ENCODE measurements around the gene ERBB2. TPM values are rescaled to one million over a fixed set of nuclear protein-coding genes. Genes with fewer than 3 reads are reported as not detected.
A peak's percentile ranks its signal among the peaks of the same experiment; 100 is the strongest.
"Not testable (repeated sequence)": the region's sequence is repeated elsewhere in the genome, so short reads cannot be mapped to it uniquely, and the experiment has no call there.

ERBB2 gene
- total RNA-seq, 2 experiments from 2014 or later, result 6.4 to 6.6 TPM

DNA sequence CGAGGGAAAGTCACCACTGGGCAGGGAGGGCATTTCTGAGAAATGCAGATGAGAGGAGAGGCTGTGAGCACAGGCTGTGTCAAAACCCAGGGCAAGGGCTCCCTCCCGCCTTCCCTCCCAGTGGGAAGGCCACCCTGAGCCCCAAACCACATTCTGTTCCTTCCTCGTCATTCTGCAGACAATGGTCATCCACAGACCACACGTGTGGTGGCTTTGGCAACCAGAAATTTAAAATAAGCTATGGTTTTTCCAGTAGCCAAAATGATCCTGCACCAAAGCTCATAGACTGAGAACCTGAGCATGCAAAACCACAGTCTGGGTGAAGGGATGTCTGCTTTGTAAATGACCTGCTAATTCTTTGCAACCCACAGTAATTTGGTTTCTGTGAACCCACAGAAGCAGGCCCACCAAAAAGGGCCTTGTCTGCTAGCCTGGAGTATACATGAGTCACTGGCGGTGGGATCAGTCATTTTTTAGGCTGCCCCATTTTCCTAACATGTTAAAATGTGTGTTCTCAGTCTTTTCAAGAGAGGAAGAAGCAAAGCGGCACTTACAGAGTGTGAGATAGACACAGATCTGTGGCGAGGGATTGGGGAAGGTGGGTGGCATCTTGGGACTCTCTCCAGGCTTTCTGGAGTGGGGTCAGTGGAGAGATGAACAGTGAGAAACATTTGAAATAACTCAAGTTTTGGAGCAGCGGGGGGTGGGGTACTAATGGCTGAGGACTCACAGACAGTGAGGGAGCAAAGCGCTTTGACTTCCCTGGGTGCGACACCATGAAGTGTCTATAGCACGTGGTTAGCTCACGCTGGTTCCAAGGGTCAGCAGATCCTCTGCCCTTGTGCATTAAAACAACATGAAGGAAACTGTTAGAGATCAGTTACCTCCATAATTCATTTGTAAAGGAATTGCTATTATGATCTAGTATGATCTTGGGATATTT lies 58.3 kb downstream of the ERBB2 start:
- H3K27me3 Mint-ChIP-seq, result no peaks in the 10 kb centered on the region
- DNase-seq (peak; percentile 53), ATAC-seq (ENCODE audit: low read depth) (no peak)
- peaks cover 51% of the 10 kb centered on the region for H3K4me1 Mint-ChIP-seq
- H3K9me3 Mint-ChIP-seq, result no peaks in the 10 kb centered on the region
- H3K36me3 Mint-ChIP-seq, result peaks cover 24% of the 10 kb centered on the region
- H3K4me3 Mint-ChIP-seq, result peak overlapping the region; percentile 54
- H3K27ac Mint-ChIP-seq, result peak overlapping the region; percentile 66
- POLR2A ChIA-PET, result interaction anchor here (1.5 to 1.7 kb wide), 2 partner anchors 11 to 104 kb away, joined by 4 to 6 read pairs; no protein-coding TSS in a partner anchor

DNA sequence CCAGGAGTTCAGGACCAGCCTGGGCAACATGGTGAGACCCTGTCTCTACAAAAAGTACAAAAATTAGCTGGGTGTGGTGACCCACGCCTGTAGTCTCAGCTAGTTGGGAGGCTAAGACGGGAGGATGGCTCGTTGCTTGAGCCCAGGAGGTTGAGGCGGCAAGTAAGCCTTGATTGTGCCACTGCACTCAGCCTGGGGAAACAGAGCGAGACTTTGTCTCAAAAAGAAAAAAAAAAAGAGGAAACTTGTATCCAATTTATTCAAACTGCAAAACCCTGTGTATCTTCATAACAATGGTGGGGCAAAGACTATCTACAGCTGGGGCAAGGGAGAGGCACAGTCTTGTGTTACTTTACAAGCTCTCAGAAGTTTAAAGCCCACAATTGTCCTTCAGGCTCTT lies 59.3 kb downstream of the ERBB2 start:
- Mint-ChIP-seq H3K4me1 (peaks cover 47% of the 10 kb centered on the region), H3K9me3 (no peaks in the 10 kb centered on the region), H3K4me3 (no peak overlapping the region), H3K27ac (no peak overlapping the region), H3K27me3 (no peaks in the 10 kb centered on the region), H3K36me3 (peaks cover 25% of the 10 kb centered on the region)
- no peak for DNase-seq
- ATAC-seq (ENCODE audit: low read depth), result no peak
- POLR2A ChIA-PET, result interaction anchor here (0.8 to 1.5 kb wide), 2 partner anchors 10 to 168 kb away, joined by 3 to 4 read pairs; partner anchors contain the start of genes LRRC3C and ORMDL3

DNA sequence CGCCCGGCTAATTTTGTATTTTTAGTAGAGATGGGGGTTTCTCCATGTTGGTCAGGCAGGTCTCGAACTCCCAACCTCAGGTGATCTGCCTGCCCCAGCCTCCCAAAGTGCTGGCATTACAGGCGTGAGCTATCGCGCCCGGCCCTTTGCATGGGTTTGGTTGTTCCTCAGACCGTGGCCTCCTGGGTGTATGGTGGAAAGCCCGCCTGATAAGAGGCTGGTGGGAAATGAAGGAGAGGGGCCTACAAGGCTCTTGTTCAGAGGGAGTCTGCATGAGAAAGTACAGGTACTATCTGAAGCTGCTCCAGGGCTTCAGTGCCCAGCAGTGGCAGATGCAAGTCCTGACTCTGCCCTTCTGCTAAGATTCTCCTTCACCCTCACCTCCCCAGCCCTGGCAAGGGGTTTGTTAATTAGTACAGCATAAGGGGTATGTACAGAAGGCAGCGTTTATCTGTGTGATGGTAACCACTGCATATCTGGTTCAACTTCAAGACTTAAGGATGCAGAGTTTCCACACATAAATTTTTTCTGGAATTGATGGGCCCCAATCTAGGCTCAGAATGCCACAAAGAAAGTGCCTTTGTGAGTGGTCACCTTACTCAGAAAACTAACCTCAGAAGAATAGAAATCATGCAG lies 62.1 kb downstream of the ERBB2 start:
- H3K27ac Mint-ChIP-seq, result no peak overlapping the region
- DNase-seq (no peak), ATAC-seq (ENCODE audit: low read depth) (no peak)
- no peaks in the 10 kb centered on the region for H3K27me3 Mint-ChIP-seq
- H3K4me1 Mint-ChIP-seq, result peaks cover 38% of the 10 kb centered on the region
- H3K36me3 Mint-ChIP-seq, result peaks cover 50% of the 10 kb centered on the region
- peaks cover 1% of the 10 kb centered on the region for H3K9me3 Mint-ChIP-seq
- H3K4me3 Mint-ChIP-seq, result no peak overlapping the region
- POLR2A ChIA-PET, result interaction anchor here (1.0 kb wide), 1 partner anchor 15 kb away, joined by 3 read pairs; no protein-coding TSS in a partner anchor

- peaks cover 1% of the 10 kb centered on the region for H3K9me3 Mint-ChIP-seq
- H3K27ac Mint-ChIP-seq, result no peak overlapping the region
- peaks cover 35% of the 10 kb centered on the region for H3K4me1 Mint-ChIP-seq
- POLR2A ChIA-PET, result no interaction called here
- DNase-seq, result no peak
- peaks cover 58% of the 10 kb centered on the region for H3K36me3 Mint-ChIP-seq
- no peak for ATAC-seq (ENCODE audit: low read depth)
- H3K4me3 Mint-ChIP-seq, result no peak overlapping the region
- H3K27me3 Mint-ChIP-seq, result no peaks in the 10 kb centered on the region
These were observed 63.4 kb downstream of the ERBB2 start for GRCh38 chr17:39763051-39763820.

DNA sequence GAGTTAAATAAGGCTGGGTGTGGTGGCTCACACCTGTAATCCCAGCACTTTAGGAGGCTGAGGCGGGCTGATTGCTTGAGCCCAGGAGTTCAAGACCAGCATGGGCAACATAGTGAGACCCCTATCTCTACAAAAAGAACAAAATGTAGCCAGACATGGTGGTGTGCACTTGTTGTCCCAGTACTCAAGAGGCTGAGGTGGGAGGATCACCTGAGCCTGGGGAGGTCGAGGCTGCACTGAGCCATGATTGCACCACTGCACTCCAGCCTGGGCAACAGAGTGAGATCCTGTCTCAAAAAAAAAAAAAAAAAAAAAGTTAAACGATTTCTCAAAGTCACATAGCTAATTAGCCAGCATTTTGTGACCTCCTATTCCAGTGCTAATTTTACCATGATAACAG lies 64.3 kb downstream of the ERBB2 start:
- H3K27me3 Mint-ChIP-seq; ATAC-seq (ENCODE audit: low read depth); POLR2A ChIA-PET; H3K9me3 Mint-ChIP-seq; DNase-seq; H3K4me3 Mint-ChIP-seq; H3K27ac Mint-ChIP-seq: not testable (repeated sequence)
- H3K4me1 Mint-ChIP-seq, result peaks cover 34% of the 10 kb centered on the region
- peaks cover 57% of the 10 kb centered on the region for H3K36me3 Mint-ChIP-seq

DNA sequence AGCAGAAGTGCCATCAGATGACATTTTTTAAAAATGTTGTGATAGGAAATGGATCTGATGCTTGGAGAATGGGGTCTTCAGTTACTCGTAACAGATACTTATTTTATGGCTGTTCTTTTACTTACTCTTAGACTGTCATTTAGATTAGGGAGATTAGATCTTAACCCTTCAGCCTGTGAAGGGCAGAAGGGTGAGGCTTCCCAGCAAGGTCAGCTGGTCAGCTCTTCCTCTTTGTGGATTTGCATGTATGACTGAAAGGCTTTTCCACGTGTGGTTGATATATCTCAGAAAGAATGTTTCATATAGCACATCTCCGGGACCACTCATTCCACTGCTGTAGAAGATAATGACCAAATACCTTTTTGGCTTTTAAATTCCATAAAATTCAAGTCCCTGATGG lies 65.3 kb downstream of the ERBB2 start:
- Mint-ChIP-seq H3K27ac (no peak overlapping the region), H3K4me1 (peaks cover 35% of the 10 kb centered on the region), H3K4me3 (no peak overlapping the region), H3K9me3 (peaks cover 1% of the 10 kb centered on the region), H3K27me3 (no peaks in the 10 kb centered on the region), H3K36me3 (peaks cover 57% of the 10 kb centered on the region)
- ATAC-seq (ENCODE audit: low read depth), result no peak
- DNase-seq, result no peak
- POLR2A ChIA-PET, result no interaction called here

- POLR2A ChIA-PET, result interaction anchor here (0.5 kb wide), 1 partner anchor 26 kb away, joined by 3 read pairs; no protein-coding TSS in a partner anchor
- Mint-ChIP-seq H3K36me3 (peaks cover 55% of the 10 kb centered on the region), H3K4me1 (peaks cover 41% of the 10 kb centered on the region), H3K9me3 (peaks cover 1% of the 10 kb centered on the region), H3K27ac (no peak overlapping the region), H3K27me3 (no peaks in the 10 kb centered on the region), H3K4me3 (no peak overlapping the region)
- ATAC-seq (ENCODE audit: low read depth) (no peak), DNase-seq (no peak)
These were observed 65.9 kb downstream of the ERBB2 start for GRCh38 chr17:39765766-39766165.

DNA sequence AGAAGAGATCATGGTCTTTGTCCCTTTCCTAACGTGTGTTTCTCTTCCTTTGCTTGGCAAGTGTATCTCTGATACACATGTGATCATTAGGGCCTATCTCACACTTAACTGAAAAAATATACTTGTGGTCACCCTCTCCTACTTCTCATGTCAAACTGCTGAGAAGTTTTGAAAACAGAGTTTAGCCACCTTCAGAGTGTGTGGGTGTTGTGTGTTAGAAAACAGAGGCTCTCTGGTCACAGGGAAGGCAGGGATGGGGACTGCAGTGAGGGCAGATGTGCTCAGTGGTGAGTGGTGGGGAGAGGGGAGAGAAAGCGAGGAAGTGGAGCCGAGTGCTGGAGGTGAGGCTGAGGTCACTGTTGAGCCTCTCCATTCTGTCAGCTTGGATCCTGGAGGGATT lies 67.3 kb downstream of the ERBB2 start:
- Mint-ChIP-seq H3K4me1 (peaks cover 51% of the 10 kb centered on the region), H3K4me3 (no peak overlapping the region), H3K36me3 (peaks cover 61% of the 10 kb centered on the region), H3K9me3 (peaks cover 1% of the 10 kb centered on the region), H3K27me3 (no peaks in the 10 kb centered on the region), H3K27ac (no peak overlapping the region)
- POLR2A ChIA-PET, result no interaction called here
- ATAC-seq (ENCODE audit: low read depth), result no peak
- no peak for DNase-seq

DNA sequence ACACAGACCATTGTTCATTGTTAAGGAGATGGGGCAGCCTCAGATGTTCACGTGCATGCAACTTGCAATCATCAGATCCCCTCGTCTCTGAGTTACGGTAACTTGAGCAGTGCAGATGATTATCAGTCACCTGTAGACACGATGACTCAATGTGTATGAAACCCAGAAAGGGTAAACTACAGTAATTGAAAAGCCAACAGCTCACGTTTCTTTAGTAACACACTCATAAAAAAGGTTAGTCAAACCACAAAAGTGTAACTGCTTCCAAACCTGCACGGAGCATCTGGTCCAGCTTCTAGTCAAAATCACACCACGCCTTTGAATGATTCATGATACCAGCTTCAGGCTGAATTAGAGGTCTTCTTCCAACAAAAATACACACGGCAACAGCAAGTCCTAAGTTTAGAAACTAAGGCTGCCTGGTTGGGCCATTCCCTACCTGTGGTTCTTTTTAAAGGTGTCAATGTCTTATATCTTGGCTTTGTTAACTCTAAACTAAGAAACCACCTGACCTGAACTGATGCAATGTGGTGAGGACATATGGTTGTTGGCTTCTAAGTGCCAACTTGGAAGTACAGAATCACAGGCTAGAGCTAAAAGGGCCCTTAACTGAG lies 70.2 kb downstream of the ERBB2 start:
- H3K36me3 Mint-ChIP-seq, result peaks cover 54% of the 10 kb centered on the region
- peak overlapping the region; percentile 79 for H3K27ac Mint-ChIP-seq
- H3K4me1 Mint-ChIP-seq, result peaks cover 71% of the 10 kb centered on the region
- peak overlapping the region; percentile 43 for H3K4me3 Mint-ChIP-seq
- peaks cover 1% of the 10 kb centered on the region for H3K9me3 Mint-ChIP-seq
- POLR2A ChIA-PET, result interaction anchor here (1.5 to 2.2 kb wide), 2 partner anchors 12 to 15 kb away, joined by 4 to 9 read pairs; no protein-coding TSS in a partner anchor
- peak; percentile 70 for ATAC-seq (ENCODE audit: low read depth)
- no peaks in the 10 kb centered on the region for H3K27me3 Mint-ChIP-seq
- DNase-seq, result no peak

DNA sequence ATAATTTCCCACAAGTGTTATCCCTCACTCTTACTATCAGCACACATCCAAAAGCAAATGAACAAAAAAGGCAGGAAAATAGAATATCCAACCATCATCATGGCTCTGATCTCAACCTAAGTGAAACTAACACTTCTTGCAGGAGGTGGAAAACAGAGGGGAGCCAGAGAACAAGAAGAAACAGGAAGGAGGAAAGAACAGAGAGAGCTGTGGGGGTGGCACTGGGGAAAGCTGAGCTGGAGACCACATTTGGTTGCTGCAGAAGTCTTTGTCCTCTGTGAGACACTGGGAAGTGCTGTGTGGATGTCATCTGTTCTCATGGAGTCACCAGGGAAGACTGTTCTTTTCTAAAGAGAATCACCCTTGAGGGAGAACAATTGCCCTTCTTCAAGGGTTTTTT lies 72.6 kb downstream of the ERBB2 start:
- Mint-ChIP-seq H3K27me3 (no peaks in the 10 kb centered on the region), H3K4me1 (peaks cover 81% of the 10 kb centered on the region), H3K4me3 (peak overlapping the region; percentile 58), H3K27ac (peak overlapping the region; percentile 75), H3K9me3 (no peaks in the 10 kb centered on the region), H3K36me3 (peaks cover 33% of the 10 kb centered on the region)
- ATAC-seq (ENCODE audit: low read depth), result no peak
- DNase-seq, result no peak
- POLR2A ChIA-PET, result interaction anchor here (0.5 to 1.4 kb wide), 3 partner anchors 19 to 122 kb away, joined by 3 to 5 read pairs (median 3); no protein-coding TSS in a partner anchor

DNA sequence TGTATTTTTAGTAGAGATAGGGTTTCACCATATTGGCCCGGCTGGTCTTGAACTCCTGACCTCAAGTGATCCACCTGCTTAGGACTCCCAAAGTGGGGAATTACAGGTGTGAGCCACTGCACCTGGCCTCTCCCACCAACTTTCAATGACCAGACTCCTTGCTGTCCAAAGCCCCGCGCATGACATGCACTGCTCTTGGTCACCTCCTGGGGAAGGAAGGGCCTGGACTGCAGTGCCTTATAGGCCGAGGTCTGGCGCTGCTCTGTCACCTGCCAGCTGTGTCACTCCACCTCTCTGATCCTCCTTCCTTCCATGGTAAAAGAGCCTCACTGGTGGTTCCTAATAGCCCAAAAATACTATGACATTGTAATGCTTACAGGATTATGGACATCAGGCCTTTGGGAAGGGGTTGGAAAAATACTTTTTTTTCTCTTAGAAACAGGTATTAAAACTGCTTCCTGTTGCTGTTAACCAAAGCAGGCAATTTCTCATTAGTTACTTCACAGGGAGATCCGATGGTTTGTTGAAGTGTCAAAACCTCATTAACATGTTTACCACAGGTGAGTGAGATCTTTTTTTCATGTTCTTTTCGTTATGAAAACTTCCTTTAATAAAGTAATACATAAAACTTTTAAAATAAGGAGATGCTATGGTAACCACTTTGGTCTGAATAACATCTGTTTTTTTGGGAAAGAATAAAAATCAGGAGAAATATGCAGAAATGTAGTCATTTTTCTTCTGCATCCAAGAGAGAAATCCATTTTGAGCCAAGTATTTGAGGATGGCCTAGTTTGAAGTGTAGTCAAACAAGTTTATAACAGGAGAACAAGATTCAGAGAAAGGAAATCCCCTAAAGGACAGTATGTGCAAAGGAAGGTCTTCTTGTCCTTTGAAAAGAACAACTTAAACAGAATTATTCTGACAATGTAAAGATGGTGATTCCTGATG lies 73.4 kb downstream of the ERBB2 start:
- Mint-ChIP-seq H3K4me1 (peaks cover 83% of the 10 kb centered on the region), H3K27me3 (no peaks in the 10 kb centered on the region), H3K4me3 (peak overlapping the region; percentile 67), H3K9me3 (no peaks in the 10 kb centered on the region), H3K36me3 (peaks cover 28% of the 10 kb centered on the region), H3K27ac (peak overlapping the region; percentile 82)
- no peak for DNase-seq
- POLR2A ChIA-PET, result interaction anchor here (1.4 kb wide), 1 partner anchor 20 kb away, joined by 3 read pairs; no protein-coding TSS in a partner anchor
- ATAC-seq (ENCODE audit: low read depth), result no peak

DNA sequence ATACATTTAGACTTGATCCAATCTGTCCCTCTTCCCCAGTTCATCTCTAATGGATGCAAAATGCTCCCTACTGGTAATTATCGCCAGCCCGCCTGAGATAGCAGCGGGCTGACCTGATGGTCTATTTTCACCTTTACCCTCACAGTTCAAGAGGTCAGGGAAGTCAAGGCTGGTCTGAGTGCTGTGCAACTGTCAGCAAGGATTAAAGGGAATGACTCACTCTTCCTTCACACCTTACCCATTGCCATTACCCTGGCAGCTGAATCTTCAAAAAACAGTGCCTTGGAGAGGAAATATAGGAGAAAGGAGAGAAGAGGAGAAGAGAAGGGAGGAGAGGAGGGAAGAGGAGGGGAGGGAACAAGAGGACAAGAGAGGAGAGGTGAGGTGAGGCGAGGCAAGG lies 74.2 kb downstream of the ERBB2 start:
- no peak for DNase-seq
- no peak for ATAC-seq (ENCODE audit: low read depth)
- POLR2A ChIA-PET, result interaction anchor here (1.8 kb wide), 1 partner anchor 19 kb away, joined by 5 read pairs; no protein-coding TSS in a partner anchor

More for the DNA sequence above, 74.2 kb downstream of the ERBB2 start:
- Mint-ChIP-seq H3K36me3 (peaks cover 24% of the 10 kb centered on the region), H3K9me3 (no peaks in the 10 kb centered on the region), H3K27me3 (no peaks in the 10 kb centered on the region), H3K4me1 (peaks cover 81% of the 10 kb centered on the region), H3K4me3 (peak overlapping the region; percentile 69), H3K27ac (peak overlapping the region; percentile 81)
